Right lobe of liver (tissue), 6 donors: ENCODE results near the gene SAYSD1. TPM values are rescaled to one million over a fixed set of nuclear protein-coding genes. Genes with fewer than 3 reads are reported as not detected.

Source experiments
- ATAC-seq, 4 donors: fragments of 200-7000 bp; cut with Tn5 transposase; one replicate each; pipeline ENCODE4 v1.9.1; 2020; ENCODE audit warnings: mild to moderate bottlenecking in 4 of 4, moderate library complexity in 4 of 4
- DNase-seq, 3 donors: peaks; one replicate each; pipeline ENCODE4 v3.0.0-alpha.2; 2020
- H3K27ac ChIP-seq, 3 donors: fragments of 200-600 bp; one replicate each; pipeline ENCODE4 v1.8.0; 2022
- H3K27me3 ChIP-seq, 2 donors: fragments of 200-600 bp; one replicate each; pipeline ENCODE4 v1.8.0; 2022
- H3K36me3 ChIP-seq, 4 donors: fragments of 200-600 bp; sonication (generic) in 1 of 4; one replicate each; pipeline versions ENCODE4 v1.5.1 to v1.8.0; 2017 to 2022; ENCODE audit warnings: control low read depth in 1 of 4
- H3K4me1 ChIP-seq, 4 donors: fragments of 200-600 bp; sonication (generic) in 1 of 4; one replicate each; pipeline versions ENCODE4 v1.5.1 to v1.8.0; 2017 to 2022; ENCODE audit warnings: control low read depth in 1 of 4
- H3K4me3 ChIP-seq, 3 donors: fragments of 200-600 bp; one replicate each; pipeline ENCODE4 v1.8.0; 2022
- H3K9me3 ChIP-seq, 4 donors: fragments of 200-600 bp; sonication (generic) in 1 of 4; one replicate each; pipeline versions ENCODE4 v1.5.1 to v1.8.0; 2017 to 2022; ENCODE audit warnings: control low read depth in 1 of 4
- CTCF ChIP-seq, 4 donors: fragments of 200-600 bp in 3 of 4; fragments of 450-650 bp in 1 of 4; IDR thresholded peaks; one replicate each; pipeline versions ENCODE4 v1.5.1 to v1.8.0; 2016 to 2022; ENCODE audit warnings: antibody characterized with exemption in 4 of 4, mild to moderate bottlenecking in 2 of 4
- POLR2A ChIP-seq: fragments of 450-650 bp; IDR thresholded peaks from one replicate; pipeline ENCODE4 v1.6.1; 2017; ENCODE audit warnings: antibody characterized with exemption, mild to moderate bottlenecking
- WGBS: methylation state at CpG from one replicate; pipeline ENCODE4 v1.1.6; 2018; ENCODE audit warnings: low coverage, low lambda C conversion rate; ENCODE audit not compliant: insufficient coverage; ENCODE audit errors: missing lambda C conversion rate; 5-methylcytosine and 5-hydroxymethylcytosine counted together
- intact Hi-C, 2 donors: fragments of 100-400 bp; cut with DNase I; formaldehyde crosslinking; loops; one replicate each; pipeline versions ENCODE4 v1.11.2 to v1.14.1; 2022
- total RNA-seq, 6 experiments: library from RNA; depleted of rRNA in 2 of 6; stranded (reverse); fragments of >200 nt in 2 of 6; fragmentation: NEBNext Ultra II Directional in 3 of 6; extraction: Animal tissue kit (Norgen Biotek cat#: 25700) in 3 of 6; gene quantifications; one replicate each; pipeline versions ENCODE4 v1.1.0 to v1.2.4, GENCODE V29; 2016 to 2023
- donor health status: DM: no; HTN: yes; CAD: no.
- donor health status: DM: no; HTN: no; CAD: no.
- donor health status: DM: no; HTN: no; CAD: no.
- donor health status: DM: no; HTN: yes; CAD: no.
- donor health status: DM: no; HTN: yes; CAD: no.

The SAYSD1 gene
- total RNA-seq, 6 experiments from 2014 or later = 4.3 to 9.3 (median 7.0) TPM

GRCh38 chr6:39107641-39108040, 7.3 kb downstream of the SAYSD1 start:
- no peak overlapping the region for H3K27ac ChIP-seq
- H3K9me3 ChIP-seq = no peaks in the 10 kb centered on the region
- ATAC-seq = no peak
- no peaks in the 10 kb centered on the region for H3K36me3 ChIP-seq
- intact Hi-C loops = no loop called here
- TF ChIP-seq CTCF (IDR thresholded peaks at IDR 0.05) (no peak), POLR2A (no peak)
- no peaks in the 10 kb centered on the region for H3K4me1 ChIP-seq
- no peak overlapping the region for H3K4me3 ChIP-seq
- no peak for DNase-seq
- no peaks in the 10 kb centered on the region for H3K27me3 ChIP-seq
- WGBS = 45% methylated on average over 2 of the region's 2 CpGs

GRCh38 chr6:39107034-39107433, 8.0 kb downstream of the SAYSD1 start:
- DNase-seq (no peak), ATAC-seq (no peak)
- Histone ChIP-seq H3K4me3 (no peak overlapping the region), H3K27ac (no peak overlapping the region), H3K9me3 (no peaks in the 10 kb centered on the region), H3K4me1 (no peaks in the 10 kb centered on the region), H3K27me3 (no peaks in the 10 kb centered on the region), H3K36me3 (no peaks in the 10 kb centered on the region)
- 64% methylated on average over 4 of the region's 4 CpGs for WGBS
- intact Hi-C loops = no loop called here
- TF ChIP-seq CTCF (IDR thresholded peaks at IDR 0.05) (no peak), POLR2A (no peak)

- no peak for ATAC-seq
- no peaks in the 10 kb centered on the region for H3K9me3 ChIP-seq
- no peaks in the 10 kb centered on the region for H3K36me3 ChIP-seq
- no peak for DNase-seq
- 80% methylated on average over 4 of the region's 4 CpGs for WGBS
- TF ChIP-seq POLR2A (no peak), CTCF (IDR thresholded peaks at IDR 0.05) (no peak)
- no peak overlapping the region for H3K27ac ChIP-seq
- intact Hi-C loops = no loop called here
- no peaks in the 10 kb centered on the region for H3K27me3 ChIP-seq
- H3K4me1 ChIP-seq = no peaks in the 10 kb centered on the region
- H3K4me3 ChIP-seq = no peak overlapping the region
These were observed 10.5 kb downstream of the SAYSD1 start for GRCh38 chr6:39104528-39104927.

GRCh38 chr6:39102821-39103136, 12.2 kb downstream of the SAYSD1 start:
- Histone ChIP-seq H3K27ac (no peak overlapping the region), H3K27me3 (no peaks in the 10 kb centered on the region), H3K4me1 (no peaks in the 10 kb centered on the region), H3K4me3 (no peak overlapping the region), H3K9me3 (no peaks in the 10 kb centered on the region), H3K36me3 (no peaks in the 10 kb centered on the region)
- TF ChIP-seq CTCF (IDR thresholded peaks at IDR 0.05) = no peak
- no peak for TF ChIP-seq POLR2A
- WGBS = 100% methylated on average over 1 of the region's 1 CpG
- intact Hi-C loops = no loop called here
- no peak for ATAC-seq
- DNase-seq = no peak
